GM19238 (cell line): ENCODE results near the gene SFI1.
"Not testable (repeated sequence)": the region's sequence is repeated elsewhere in the genome, so short reads cannot be mapped to it uniquely, and the experiment has no call there.

ENCODE experiments used
- DNase-seq: peaks from one replicate; pipeline ENCODE4 v3.0.0; 2011; ENCODE audit warnings: low spot score; ENCODE audit not compliant: insufficient read length

SFI1 gene

GRCh38 chr22:31496007-31496734, at the start of gene SFI1:
SFI1 (plus strand) TSS chr22:31496536; CDS start chr22:31508285, 11,749 bp downstream.
- DNase-seq, result peak; percentile 78

GRCh38 chr22:31446767-31447166, 49.6 kb upstream of the SFI1 start:
- no peak for DNase-seq

GRCh38 chr22:31447337-31447736, 49.0 kb upstream of the SFI1 start:
- DNase-seq, result no peak

- no peak for DNase-seq
These were observed 48.0 kb upstream of the SFI1 start for GRCh38 chr22:31448382-31448781.

- no peak for DNase-seq
These were observed 46.8 kb upstream of the SFI1 start for GRCh38 chr22:31449506-31449905.

GRCh38 chr22:31451709-31452571, 44.4 kb upstream of the SFI1 start:
- DNase-seq, result no peak

- DNase-seq, result no peak
These were observed 34.6 kb upstream of the SFI1 start for GRCh38 chr22:31461699-31462098.

- no peak for DNase-seq
These were observed 31.0 kb upstream of the SFI1 start for GRCh38 chr22:31465307-31465706.

GRCh38 chr22:31474743-31475142, 21.6 kb upstream of the SFI1 start:
- no peak for DNase-seq

GRCh38 chr22:31475800-31476199, 20.5 kb upstream of the SFI1 start:
- no peak for DNase-seq

- DNase-seq, result peak; percentile 25
These were observed 19.0 kb upstream of the SFI1 start for GRCh38 chr22:31477329-31477728.

GRCh38 chr22:31481129-31481528, 15.2 kb upstream of the SFI1 start:
- DNase-seq, result no peak

- DNase-seq, result not testable (repeated sequence)
These were observed 13.9 kb upstream of the SFI1 start for GRCh38 chr22:31482470-31482869.

GRCh38 chr22:31486369-31486768, 10.0 kb upstream of the SFI1 start:
- DNase-seq, result not testable (repeated sequence)

GRCh38 chr22:31486951-31487350, 9.4 kb upstream of the SFI1 start:
- no peak for DNase-seq

- DNase-seq, result peak; percentile 28
These were observed 7.9 kb upstream of the SFI1 start for GRCh38 chr22:31488346-31488883.

GRCh38 chr22:31488988-31489617, 7.2 kb upstream of the SFI1 start:
- DNase-seq, result peak; percentile 27

- DNase-seq, result peak; percentile 89
These were observed 6.5 kb upstream of the SFI1 start, which contains the start of gene EIF4ENIF1 for GRCh38 chr22:31489632-31490495. EIF4ENIF1 (minus strand) TSS chr22:31489842; CDS start chr22:31488718, 1,124 bp downstream.

- DNase-seq, result peak; percentile 64
These were observed 5.8 kb upstream of the SFI1 start for GRCh38 chr22:31490496-31490925.

GRCh38 chr22:31491218-31491962, 4.9 kb upstream of the SFI1 start:
- no peak for DNase-seq
